Stimulated activated CD8-positive, alpha-beta memory T cell treated with anti-CD3 and anti-CD28 coated beads, Interleukin-4, amount 100 ng/mL, for 1 hour (primary cell): ENCODE measurements around the gene LCE2C.

Experiments
- DNase-seq, 2 donors: peaks; one replicate each; pipeline ENCODE4 v3.0.0-alpha.2; 2020; ENCODE audit warnings: low read depth in 2 of 2, low spot score in 1 of 2

Gene LCE2C

GRCh38 chr1:152718238-152718637 is 43.2 kb downstream of the LCE2C start:
- no peak for DNase-seq

DNA sequence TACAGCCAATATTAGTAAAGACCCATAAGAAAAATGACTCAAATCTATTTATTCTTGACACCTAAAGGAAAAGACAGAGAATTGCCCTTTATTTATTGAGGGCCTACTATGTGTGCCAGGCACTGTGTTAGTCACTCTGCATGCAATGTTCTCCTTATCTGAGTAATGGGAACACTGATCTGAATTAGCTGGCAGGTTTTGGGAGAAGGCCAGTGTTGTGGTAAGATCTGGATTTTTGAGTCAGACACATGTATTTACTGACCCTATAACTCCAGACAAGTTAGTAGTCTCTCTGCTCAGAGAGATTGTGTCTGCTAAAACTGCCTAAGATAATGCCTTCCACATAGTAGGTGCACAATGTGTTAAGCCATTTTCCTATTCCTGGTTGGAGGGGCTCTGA is 50.2 kb downstream of the LCE2C start:
- no peak for DNase-seq
